ENCODE results near the gene ZNF514.
A peak's percentile ranks its signal among the peaks of the same experiment; 100 is the strongest.

GRCh38 chr2:95158891-95159619 lies 593 bp downstream of the ZNF514 start:
- TF ChIP-seq POLR2A (IDR thresholded peaks at IDR 0.05) (peak; percentile 14 to 41 (median 38)), CTCF (IDR thresholded peaks at IDR 0.05) (no peak)

Measured in body of pancreas (tissue), 4 donors.